ENCODE measurements around the gene CPSF6. TPM values are rescaled to one million over a fixed set of nuclear protein-coding genes. Genes with fewer than 3 reads are reported as not detected.

Gene CPSF6
- total RNA-seq, 4 donors from 2014 or later: 31.0 to 40.8 (median 33.0) TPM

DNA sequence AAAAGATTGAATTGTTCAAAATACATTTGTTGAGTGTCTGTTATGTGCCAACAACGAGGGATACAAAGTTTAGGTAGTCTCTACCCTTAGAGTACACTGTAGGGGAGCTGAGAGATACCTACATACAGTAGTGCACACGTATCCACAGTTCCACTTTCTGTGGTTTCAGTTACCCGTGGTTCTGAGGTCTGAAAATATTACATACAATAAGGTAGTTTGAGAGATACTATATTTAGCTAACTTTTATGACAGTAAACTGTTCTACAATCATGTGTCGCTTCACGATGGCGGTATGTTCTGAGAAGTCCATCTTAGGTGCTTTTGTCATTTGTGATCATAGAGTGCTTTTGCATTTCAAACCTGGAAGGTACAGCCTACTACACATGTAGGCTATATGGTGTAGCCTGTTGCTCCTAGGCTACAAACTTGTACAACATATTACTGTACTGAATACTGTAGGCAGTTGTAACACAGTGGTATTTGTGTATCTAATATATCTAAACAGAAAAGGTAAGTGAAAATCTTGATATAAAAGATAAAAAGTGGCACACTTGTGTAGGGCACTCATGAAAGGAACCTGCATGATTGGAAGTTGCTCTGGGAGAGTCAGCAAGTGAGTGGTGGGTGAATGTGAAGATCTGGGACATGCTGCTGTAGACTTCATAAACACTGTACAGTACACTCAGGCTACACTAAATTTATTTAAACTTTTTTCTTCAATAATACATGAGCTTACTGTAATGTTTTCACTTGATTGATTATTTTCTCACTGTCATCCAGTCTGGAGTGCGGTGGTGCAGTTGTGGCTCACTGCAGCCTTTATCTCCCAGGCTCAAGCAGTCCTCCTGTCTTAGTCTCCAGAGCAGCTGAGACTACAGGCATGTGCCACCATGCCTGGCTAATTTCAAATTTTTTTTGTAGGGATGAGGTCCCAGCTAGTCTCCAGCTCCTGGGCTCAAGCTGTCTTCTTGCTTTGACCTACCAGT, 4.0 kb downstream of the CPSF6 start:
- no peak for TF ChIP-seq CTCF (IDR thresholded peaks at IDR 0.05; ENCODE audit: low read depth)

DNA sequence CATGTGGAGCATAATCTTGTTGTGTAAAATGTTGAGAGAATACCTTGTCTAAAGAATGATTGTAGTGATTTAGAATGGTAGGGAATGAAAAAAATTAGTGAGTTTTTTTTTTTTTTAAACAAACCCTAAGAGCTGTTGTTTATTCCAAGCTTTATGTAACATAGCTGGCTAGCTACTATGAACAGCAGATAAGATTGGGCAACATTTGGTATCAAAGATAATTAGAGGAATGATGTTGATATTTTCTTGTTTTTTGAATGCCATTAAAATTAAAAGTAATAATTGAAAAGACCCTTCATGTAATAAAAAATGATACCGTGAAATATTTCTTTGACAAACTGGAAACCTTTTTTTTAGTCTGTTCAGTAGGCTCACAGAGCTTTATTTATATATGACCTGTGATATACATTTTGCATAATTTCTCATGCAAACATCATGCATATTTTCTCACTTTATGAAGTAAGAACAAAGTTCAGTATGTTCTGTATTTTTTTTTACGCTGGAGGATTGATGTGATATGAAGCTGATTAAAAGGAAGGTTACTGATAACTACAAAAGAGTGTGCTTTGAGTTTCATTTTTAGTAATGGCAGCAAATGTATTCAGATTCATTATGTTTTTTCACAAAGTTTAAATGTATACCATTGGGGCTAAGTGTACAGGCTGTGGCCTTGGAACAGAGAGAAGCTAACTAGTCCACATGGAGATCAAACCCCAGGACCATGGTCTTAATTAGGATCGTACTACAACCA, 8.1 kb downstream of the CPSF6 start:
- TF ChIP-seq CTCF (IDR thresholded peaks at IDR 0.05; ENCODE audit: low read depth): no peak

DNA sequence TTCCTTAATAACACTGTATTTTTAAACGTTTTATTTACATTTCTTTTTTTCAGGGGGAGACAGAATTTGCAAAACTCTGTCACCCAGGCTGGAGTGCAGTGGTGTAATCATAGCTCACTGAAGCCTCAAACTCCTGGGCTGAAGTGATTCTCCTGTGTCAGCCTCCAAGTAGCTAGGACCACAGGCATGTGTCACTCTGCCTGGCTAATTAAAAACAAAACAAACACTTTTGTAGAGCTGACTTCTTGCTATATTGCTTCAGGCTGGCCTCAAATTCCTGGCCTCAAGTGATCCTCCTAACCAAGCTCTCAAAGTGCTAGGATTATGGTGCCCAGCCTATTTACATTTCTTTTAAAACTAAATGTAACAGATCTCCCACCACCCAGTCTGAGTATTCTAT, 12.7 kb downstream of the CPSF6 start:
- TF ChIP-seq CTCF (IDR thresholded peaks at IDR 0.05; ENCODE audit: low read depth): no peak

DNA sequence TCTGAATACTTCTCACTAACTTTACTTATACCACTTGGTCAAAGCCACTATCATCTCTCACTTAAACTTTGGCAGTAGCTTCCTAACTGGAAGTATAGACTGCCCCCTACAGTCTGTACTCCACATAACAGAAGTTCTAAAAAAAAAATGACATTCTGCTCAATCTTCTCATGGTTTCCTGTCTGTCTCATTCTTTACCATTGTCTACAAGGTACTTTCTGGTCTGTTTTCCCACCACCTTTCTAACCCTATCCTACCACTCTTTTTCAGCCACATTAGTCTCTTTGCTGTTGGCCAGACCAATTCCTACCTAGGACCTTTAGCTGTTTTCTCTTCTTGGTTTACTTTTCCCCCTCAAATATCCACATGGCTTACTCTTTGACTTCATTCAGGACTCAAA, 14.7 kb downstream of the CPSF6 start:
- no peak for TF ChIP-seq CTCF (IDR thresholded peaks at IDR 0.05; ENCODE audit: low read depth)

DNA sequence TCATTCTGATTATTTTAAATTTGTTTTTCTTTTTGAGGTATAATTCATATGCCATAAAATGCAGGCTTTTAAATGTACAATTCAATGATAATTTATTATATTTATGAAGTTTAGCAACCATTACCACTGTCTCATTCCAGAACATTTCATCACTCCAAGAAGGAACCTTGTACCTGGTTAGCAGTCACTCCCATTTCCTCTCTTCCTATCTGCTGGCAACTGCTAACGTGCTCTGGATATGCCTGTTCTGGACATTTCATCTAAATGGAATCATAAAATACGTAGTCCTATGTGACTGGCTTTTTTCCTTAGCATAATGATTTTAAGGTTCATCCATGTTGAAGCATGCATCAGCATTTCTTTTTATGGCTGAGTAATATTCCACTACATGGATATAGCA, 15.5 kb downstream of the CPSF6 start:
- no peak for TF ChIP-seq CTCF (IDR thresholded peaks at IDR 0.05; ENCODE audit: low read depth)

DNA sequence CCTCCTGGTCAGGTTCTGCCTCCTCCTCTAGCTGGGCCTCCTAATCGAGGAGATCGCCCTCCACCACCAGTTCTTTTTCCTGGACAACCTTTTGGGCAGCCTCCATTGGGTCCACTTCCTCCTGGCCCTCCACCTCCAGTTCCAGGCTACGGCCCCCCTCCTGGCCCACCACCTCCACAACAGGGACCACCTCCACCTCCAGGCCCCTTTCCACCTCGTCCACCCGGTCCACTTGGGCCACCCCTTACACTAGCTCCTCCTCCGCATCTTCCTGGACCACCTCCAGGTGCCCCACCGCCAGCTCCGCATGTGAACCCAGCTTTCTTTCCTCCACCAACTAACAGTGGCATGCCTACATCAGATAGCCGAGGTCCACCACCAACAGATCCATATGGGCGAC, 19.3 kb downstream of the CPSF6 start:
- TF ChIP-seq CTCF (IDR thresholded peaks at IDR 0.05; ENCODE audit: low read depth): no peak
